Activated CD8-positive, alpha-beta T cell treated with anti-CD3 and anti-CD28 coated beads for 36 hours (primary cell): ENCODE results near the gene SSR4. TPM values are rescaled to one million over a fixed set of nuclear protein-coding genes. Genes with fewer than 3 reads are reported as not detected.

Experiments
- ATAC-seq: fragments of 200-7000 bp; cut with Tn5 transposase; one replicate; pipeline ENCODE4 v1.10.0; 2021; ENCODE audit warnings: mild to moderate bottlenecking, moderate library complexity
- CTCF ChIA-PET: fragments of 350-600 bp; sonication (Branson Sonifier 250); formaldehyde crosslinking; loops from one replicate; lab custom pipeline; 2021; ENCODE audit warnings: antibody characterized with exemption; lab: Charles Lee
- POLR2A ChIA-PET: fragments of 350-600 bp; sonication (Branson Sonifier 250); formaldehyde crosslinking; loops from one replicate; lab custom pipeline; 2021; ENCODE audit warnings: antibody characterized with exemption; lab: Charles Lee
- DNase-seq: peaks from one replicate; pipeline ENCODE4 v3.0.0-alpha.2; 2020
- H3K27ac Mint-ChIP-seq: one replicate; pipeline ENCODE4 v1.8.0; 2021; ENCODE audit warnings: mild to moderate bottlenecking, mixed read lengths
- H3K27me3 Mint-ChIP-seq: one replicate; pipeline ENCODE4 v1.8.0; 2021; ENCODE audit warnings: mixed read lengths
- H3K36me3 Mint-ChIP-seq: one replicate; pipeline ENCODE4 v1.8.0; 2021; ENCODE audit warnings: low read depth, mixed read lengths
- H3K4me1 Mint-ChIP-seq: one replicate; pipeline ENCODE4 v1.8.0; 2021; ENCODE audit warnings: low read depth, mixed read lengths
- H3K4me3 Mint-ChIP-seq: one replicate; pipeline ENCODE4 v1.8.0; 2021; ENCODE audit warnings: mild to moderate bottlenecking, moderate library complexity, mixed read lengths
- H3K9me3 Mint-ChIP-seq: one replicate; pipeline ENCODE4 v1.8.0; 2021; ENCODE audit warnings: mixed read lengths
- intact Hi-C: fragments of 100-400 bp; cut with micrococcal nuclease; formaldehyde crosslinking; loops from one replicate; pipeline ENCODE4 v1.10.0; 2022
- total RNA-seq, 2 experiments: library from RNA; stranded (reverse); gene quantifications; one replicate each; pipeline ENCODE4 v1.2.3, GENCODE V29; 2021
- TF ChIP-seq, protein P1 (sequence below): fragments of 200-600 bp; IDR thresholded peaks from one replicate; pipeline ENCODE4 v1.8.0; 2022; ENCODE audit warnings: antibody characterized with exemption, mild to moderate bottlenecking

Gene SSR4
- total RNA-seq, 2 experiments from 2014 or later: 152 to 153 TPM

DNA sequence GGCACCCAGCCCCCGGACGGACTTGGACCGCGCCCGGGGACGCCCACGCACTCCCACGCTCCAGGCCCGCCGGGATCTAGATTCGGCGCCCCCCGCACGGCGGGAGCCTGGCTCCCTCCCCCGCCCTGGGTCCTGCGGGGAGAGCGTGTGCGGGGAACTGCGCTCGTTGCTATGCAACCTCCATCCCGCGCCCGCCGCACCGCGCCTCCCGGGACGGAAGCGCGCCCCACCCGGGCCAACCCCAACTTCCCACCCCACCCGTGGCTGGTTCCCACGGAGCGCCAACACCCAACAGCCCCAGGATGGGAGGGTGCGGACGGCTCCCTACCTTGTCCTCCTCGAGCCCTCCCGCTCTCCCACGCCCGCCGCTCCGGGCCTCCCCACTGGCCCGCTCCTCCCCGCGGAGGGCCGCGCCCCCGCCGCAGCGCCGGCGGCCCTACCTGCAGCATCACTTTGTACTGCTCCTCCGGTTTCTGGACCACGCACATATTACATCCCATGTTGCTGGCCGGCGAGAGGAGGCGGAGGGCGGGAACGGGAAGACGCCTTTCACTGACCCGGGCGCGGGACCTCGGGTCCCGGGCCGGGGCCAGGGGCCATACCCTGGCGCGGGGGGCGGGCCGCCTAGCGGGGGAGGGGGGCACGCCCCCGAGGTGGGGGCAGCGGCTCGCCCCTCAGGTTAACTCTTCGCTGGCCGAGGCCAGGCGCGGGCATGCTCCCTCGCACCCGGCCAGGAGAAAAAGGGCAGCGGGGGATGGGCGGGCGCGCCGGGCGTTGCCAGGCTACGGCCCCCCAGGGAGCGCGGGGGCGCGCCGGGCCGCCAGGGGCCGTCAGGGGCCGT is 35.6 kb downstream of the SSR4 start, which contains the start of gene PDZD4:
TSS of gene PDZD4 (minus strand) at position 746 of the 841 bp plus-strand sequence. CDS start at position 500, 246 bp downstream.
- DNase-seq: no peak
- Mint-ChIP-seq H3K27me3 (peaks cover 5% of the 10 kb centered on the region), H3K4me1 (peaks cover 6% of the 10 kb centered on the region), H3K9me3 (no peaks in the 10 kb centered on the region), H3K27ac (no peak within 1 kb of the TSS), H3K4me3 (peak within 1 kb of the TSS; percentile 37), H3K36me3 (no peaks in the 10 kb centered on the region)
- intact Hi-C loops: no loop called here
- TF ChIP-seq, protein P1, sequence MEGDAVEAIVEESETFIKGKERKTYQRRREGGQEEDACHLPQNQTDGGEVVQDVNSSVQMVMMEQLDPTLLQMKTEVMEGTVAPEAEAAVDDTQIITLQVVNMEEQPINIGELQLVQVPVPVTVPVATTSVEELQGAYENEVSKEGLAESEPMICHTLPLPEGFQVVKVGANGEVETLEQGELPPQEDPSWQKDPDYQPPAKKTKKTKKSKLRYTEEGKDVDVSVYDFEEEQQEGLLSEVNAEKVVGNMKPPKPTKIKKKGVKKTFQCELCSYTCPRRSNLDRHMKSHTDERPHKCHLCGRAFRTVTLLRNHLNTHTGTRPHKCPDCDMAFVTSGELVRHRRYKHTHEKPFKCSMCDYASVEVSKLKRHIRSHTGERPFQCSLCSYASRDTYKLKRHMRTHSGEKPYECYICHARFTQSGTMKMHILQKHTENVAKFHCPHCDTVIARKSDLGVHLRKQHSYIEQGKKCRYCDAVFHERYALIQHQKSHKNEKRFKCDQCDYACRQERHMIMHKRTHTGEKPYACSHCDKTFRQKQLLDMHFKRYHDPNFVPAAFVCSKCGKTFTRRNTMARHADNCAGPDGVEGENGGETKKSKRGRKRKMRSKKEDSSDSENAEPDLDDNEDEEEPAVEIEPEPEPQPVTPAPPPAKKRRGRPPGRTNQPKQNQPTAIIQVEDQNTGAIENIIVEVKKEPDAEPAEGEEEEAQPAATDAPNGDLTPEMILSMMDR: no peak
- ATAC-seq: peak; percentile 60
- POLR2A ChIA-PET: no interaction called here
- CTCF ChIA-PET: no interaction called here

DNA sequence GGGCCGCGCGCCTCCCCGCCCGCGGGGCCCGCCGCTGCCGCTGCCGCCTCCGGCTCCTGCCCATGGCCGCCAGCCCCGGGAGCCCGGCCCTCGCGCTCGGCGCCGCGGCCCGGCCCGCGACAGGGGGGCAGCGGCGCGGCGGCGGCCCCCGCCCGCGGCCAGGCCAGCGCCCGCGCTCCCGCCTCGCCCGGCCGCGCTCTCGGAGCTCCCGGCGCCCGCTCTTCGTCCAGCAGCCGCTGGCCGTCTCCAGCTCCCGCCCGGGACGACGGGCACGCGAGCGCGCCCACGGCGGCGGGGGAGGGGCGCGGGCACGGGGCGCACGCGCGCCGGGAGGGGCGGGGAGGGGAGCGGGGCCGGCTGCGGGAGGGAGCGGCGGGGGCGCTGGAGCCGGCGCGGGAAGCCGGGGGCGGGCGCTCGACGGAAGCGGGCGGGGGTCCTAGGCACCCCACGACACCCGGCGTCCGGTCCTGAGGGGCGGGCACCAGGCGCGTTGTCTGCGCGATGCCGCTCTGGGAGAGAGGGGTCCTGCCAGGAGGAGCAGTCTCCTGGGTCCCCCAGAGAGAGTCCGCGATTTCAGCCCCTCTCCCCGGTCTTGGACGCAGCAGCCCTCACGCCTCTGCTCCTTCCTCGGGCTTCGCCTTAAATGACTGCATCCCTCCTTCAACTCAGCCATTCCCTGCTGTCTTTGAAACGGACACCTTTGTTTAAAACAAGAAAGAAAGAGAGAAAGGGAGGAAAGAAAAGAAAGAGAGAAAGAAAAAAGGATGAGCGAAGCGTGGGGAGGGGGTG is 36.4 kb downstream of the SSR4 start:
- TF ChIP-seq, protein P1: no peak
- POLR2A ChIA-PET: no interaction called here
- no peak overlapping the region for H3K4me3 Mint-ChIP-seq
- H3K9me3 Mint-ChIP-seq: no peaks in the 10 kb centered on the region
- no peak overlapping the region for H3K27ac Mint-ChIP-seq
- no peak for DNase-seq
- CTCF ChIA-PET: no interaction called here
- H3K4me1 Mint-ChIP-seq: peaks cover 6% of the 10 kb centered on the region
- no peaks in the 10 kb centered on the region for H3K36me3 Mint-ChIP-seq
- intact Hi-C loops: no loop called here
- no peak for ATAC-seq
- H3K27me3 Mint-ChIP-seq: peaks cover 5% of the 10 kb centered on the region

DNA sequence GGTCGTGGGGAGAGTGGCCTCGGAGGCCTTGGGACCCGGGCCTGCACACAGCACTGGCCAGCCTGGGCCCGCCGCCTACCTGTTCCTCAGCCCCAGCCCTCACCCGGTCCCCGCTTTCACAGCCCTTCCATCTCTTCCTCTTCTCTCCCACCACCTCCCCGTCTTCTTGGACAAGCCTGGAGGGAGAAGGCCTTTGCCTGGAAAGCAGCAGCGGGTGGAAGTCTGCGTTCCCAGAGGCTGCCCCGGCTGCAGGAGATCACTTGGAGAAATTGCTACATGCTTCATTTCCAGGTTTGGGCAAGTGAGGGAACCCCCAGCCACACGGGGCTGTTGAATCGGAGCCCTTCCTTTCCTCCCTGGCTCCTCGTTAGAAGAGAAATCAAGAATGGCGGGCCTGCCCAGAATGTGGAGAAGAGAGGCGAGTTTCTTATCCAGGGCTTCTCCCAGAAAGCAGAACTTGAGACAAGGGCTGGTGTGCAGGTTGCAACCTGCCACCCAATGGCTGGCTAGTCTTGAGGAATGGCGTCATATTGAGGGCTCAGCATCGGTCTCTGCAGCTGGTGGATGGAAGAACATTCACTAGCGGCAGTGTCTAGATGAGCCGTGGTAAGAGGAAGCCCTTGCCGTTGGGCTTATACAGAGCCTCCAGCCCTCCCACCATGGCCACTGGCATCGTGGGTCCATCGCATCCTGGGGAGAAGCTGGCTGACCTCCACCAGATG is 37.1 kb downstream of the SSR4 start:
- H3K27ac Mint-ChIP-seq: no peak overlapping the region
- ATAC-seq: no peak
- peaks cover 5% of the 10 kb centered on the region for H3K27me3 Mint-ChIP-seq
- intact Hi-C loops: no loop called here
- peaks cover 6% of the 10 kb centered on the region for H3K4me1 Mint-ChIP-seq
- ChIA-PET POLR2A (no interaction called here), CTCF (no interaction called here)
- peak overlapping the region; percentile 19 for H3K4me3 Mint-ChIP-seq
- H3K9me3 Mint-ChIP-seq: no peaks in the 10 kb centered on the region
- H3K36me3 Mint-ChIP-seq: no peaks in the 10 kb centered on the region
- no peak for DNase-seq
- TF ChIP-seq, protein P1: no peak

DNA sequence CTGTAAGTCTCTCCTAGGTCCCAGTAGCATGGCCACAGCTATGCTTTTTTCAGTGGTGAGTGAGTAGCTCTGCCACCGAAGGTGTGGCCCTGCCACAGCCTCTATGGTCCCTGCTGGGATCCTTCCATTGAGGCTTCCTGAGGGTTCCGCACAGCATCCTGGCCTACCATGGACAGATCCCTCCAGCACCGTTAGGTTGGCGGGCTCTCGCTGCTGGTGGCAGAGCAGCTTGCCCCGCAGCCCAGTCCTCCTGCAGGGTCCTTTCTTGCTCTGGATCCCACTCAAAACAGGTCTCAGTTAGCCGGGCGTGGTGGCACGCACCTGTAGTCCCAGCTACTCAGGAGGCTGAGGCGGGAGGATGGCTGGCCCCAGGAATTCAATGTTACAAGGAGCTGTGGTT is 38.3 kb downstream of the SSR4 start:
- TF ChIP-seq, protein P1: no peak
- no peak overlapping the region for H3K27ac Mint-ChIP-seq
- ChIA-PET CTCF (no interaction called here), POLR2A (interaction anchor here (0.7 kb wide), 1 partner anchor 23 kb away, joined by 3 read pairs; no protein-coding TSS in a partner anchor)
- ATAC-seq (no peak), DNase-seq (no peak)
- H3K27me3 Mint-ChIP-seq: peaks cover 3% of the 10 kb centered on the region
- H3K4me3 Mint-ChIP-seq: no peak overlapping the region
- H3K9me3 Mint-ChIP-seq: no peaks in the 10 kb centered on the region
- intact Hi-C loops: no loop called here
- no peaks in the 10 kb centered on the region for H3K4me1 Mint-ChIP-seq
- no peaks in the 10 kb centered on the region for H3K36me3 Mint-ChIP-seq
